Cardiac muscle cell (in vitro differentiated cells and primary cell): ENCODE measurements around the gene INPP5A. TPM values are rescaled to one million over a fixed set of nuclear protein-coding genes. Genes with fewer than 3 reads are reported as not detected.
A peak's percentile ranks its signal among the peaks of the same experiment; 100 is the strongest.

Experiments used
- DNase-seq, 2 donors: peaks; one replicate each; pipeline versions ENCODE4 v3.0.0 to v3.0.0-alpha.2; 2010 to 2017; ENCODE audit warnings: low read depth in 1 of 2, low spot score in 1 of 2
- H3K27ac ChIP-seq: fragments of 200-600 bp; sonication (generic); 2 replicates; pipeline ENCODE4 v1.5.1; 2016
- H3K27me3 ChIP-seq: fragments of 200-600 bp; sonication (generic); 2 replicates; pipeline ENCODE4 v1.6.0; 2016; ENCODE audit warnings: control low read depth
- H3K36me3 ChIP-seq: fragments of 200-600 bp; sonication (generic); 2 replicates; pipeline ENCODE4 v1.5.1; 2016; ENCODE audit warnings: control low read depth
- H3K4me1 ChIP-seq: fragments of 200-600 bp; sonication (generic); 2 replicates; pipeline ENCODE4 v1.8.1; 2017; ENCODE audit warnings: low read depth, mild to moderate bottlenecking, mixed run types
- H3K4me3 ChIP-seq: fragments of 200-600 bp; sonication (generic); 2 replicates; pipeline ENCODE4 v1.5.1; 2016; ENCODE audit warnings: mild to moderate bottlenecking
- H3K9me3 ChIP-seq: fragments of 200-600 bp; sonication (generic); 2 replicates; pipeline ENCODE4 v1.5.1; 2017; ENCODE audit warnings: low read depth, mild to moderate bottlenecking, control low read depth
- CTCF ChIP-seq: IDR thresholded peaks from 2 replicates; pipeline ENCODE4 v1.5.1; 2012; ENCODE audit warnings: low read depth, mild to moderate bottlenecking, low read length
- polyA plus RNA-seq: library from polyadenylated mRNA; unstranded; fragments of >200 nt; fragmentation: Nextera tagmentation; extraction: Ambion mirVana; gene quantifications from 2 replicates; pipeline ENCODE4 v1.2.1, GENCODE V29; 2016
- total RNA-seq: library from RNA; depleted of rRNA; stranded (reverse); fragments of >200 nt; gene quantifications from 2 replicates; pipeline ENCODE4 v1.2.3, GENCODE V29; 2016

The INPP5A gene
- total and polyA plus RNA-seq, 2 experiments from 2014 or later = 87.0 to 90.4 TPM

DNA sequence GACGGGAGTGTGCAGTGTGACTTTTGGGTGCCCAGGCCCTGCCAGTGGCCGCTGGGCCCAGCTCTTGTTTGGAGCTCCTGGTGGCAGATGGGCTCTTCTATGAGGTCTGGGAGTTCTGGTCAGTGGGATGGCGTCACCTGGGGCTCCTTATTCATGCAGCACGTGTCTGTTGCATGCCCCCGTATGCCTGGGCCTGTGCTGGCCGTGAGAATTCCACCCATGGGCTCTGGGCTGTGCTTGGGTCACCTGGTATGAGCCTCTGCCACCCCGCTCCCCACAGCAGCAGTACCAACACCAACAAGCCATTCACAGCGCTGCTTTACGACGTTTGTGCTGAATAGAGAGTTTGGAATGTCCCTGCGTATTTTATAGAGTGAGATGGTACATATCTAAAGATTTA lies 27.1 kb downstream of the INPP5A start:
- no peaks in the 10 kb centered on the region for H3K9me3 ChIP-seq
- H3K27ac ChIP-seq = no peak overlapping the region
- no peaks in the 10 kb centered on the region for H3K36me3 ChIP-seq
- no peak for DNase-seq
- TF ChIP-seq CTCF = no peak
- no peaks in the 10 kb centered on the region for H3K27me3 ChIP-seq
- H3K4me3 ChIP-seq = no peak overlapping the region
- H3K4me1 ChIP-seq = peaks cover 3% of the 10 kb centered on the region

DNA sequence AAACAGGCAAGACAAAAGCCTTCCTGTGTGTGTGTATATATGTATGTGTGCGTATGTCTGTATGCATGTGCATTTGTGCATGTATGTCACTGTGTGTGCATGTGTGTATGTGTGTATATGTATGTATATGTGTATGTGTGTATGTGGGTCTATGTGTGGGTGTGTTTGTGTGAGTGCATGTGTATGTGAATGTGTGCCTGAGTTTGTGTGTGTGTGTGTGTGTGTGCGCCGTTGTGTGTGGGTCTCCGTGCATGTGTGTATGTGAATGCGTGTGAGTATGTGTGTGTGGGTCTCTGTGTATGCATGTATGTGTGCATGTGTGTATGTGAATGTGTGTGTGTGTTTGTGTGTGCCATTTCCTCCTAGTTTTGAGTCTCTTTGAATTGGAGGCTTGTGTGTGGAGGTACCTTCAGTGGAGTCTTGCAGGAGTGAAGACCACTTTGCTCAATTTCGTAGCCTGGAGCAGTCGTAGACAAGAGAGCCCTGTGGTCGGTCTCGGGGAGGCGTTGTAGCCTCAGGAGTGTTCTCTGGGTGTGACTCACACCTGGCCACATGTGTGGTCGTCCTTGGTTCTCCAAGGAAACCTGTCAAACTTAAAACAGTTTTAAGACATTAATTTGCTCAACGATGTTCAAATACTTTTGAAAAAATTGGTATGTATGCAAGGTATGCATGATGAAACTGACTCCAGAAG lies 28.1 kb downstream of the INPP5A start:
- no peak overlapping the region for H3K4me3 ChIP-seq
- no peak for DNase-seq
- peaks cover 3% of the 10 kb centered on the region for H3K4me1 ChIP-seq
- H3K9me3 ChIP-seq = no peaks in the 10 kb centered on the region
- no peaks in the 10 kb centered on the region for H3K36me3 ChIP-seq
- no peaks in the 10 kb centered on the region for H3K27me3 ChIP-seq
- no peak for TF ChIP-seq CTCF
- H3K27ac ChIP-seq = no peak overlapping the region

DNA sequence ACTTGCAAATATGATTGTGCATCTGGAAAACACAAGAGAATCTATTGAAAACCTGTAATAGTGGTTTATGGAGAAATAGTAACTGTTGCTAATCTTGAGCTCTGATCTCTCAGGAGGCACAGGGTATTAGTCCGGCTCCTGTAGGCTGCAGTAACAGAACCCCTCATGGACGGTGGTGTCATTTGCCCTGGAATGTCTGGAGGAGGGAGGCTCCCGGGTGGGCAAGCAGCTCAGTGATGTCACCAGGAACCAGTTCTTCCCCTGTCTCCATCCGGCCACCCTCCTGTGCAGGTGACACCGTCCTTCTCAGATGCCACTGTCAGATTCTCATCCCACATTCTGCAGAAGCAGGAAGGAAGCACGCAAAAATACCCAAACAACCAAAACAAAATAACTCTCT lies 29.3 kb downstream of the INPP5A start:
- DNase-seq = no peak

DNA sequence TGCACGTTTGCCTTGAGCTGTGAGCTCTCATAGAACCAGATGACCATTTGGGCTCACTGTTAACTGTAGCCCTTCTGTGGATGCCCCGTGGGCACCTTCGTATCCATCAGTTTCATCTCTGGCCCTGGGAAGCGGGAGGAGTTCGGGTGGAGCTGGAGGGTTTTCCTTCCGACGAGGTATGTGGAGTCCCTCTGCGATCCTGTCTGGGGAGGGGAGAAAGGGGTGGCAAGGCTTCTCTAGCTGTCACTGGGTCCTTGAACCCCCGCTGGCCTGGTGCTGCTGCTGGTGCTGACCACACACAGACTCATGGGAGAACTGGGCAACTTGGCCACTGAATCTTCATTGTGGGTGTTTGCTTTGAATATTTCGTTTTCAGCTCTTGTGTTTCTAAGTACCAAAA lies 32.7 kb downstream of the INPP5A start:
- no peak for TF ChIP-seq CTCF
- no peak overlapping the region for H3K27ac ChIP-seq
- no peak for DNase-seq
- peaks cover 23% of the 10 kb centered on the region for H3K4me1 ChIP-seq
- H3K27me3 ChIP-seq = no peaks in the 10 kb centered on the region
- no peaks in the 10 kb centered on the region for H3K9me3 ChIP-seq
- H3K4me3 ChIP-seq = no peak overlapping the region
- H3K36me3 ChIP-seq = no peaks in the 10 kb centered on the region

More for the DNA sequence above, 29.3 kb downstream of the INPP5A start:
- Histone ChIP-seq H3K36me3 (no peaks in the 10 kb centered on the region), H3K4me1 (peaks cover 3% of the 10 kb centered on the region), H3K9me3 (no peaks in the 10 kb centered on the region), H3K27ac (no peak overlapping the region), H3K4me3 (no peak overlapping the region), H3K27me3 (no peaks in the 10 kb centered on the region)
- TF ChIP-seq CTCF = no peak

- Histone ChIP-seq H3K4me1 (peaks cover 31% of the 10 kb centered on the region), H3K27ac (peak overlapping the region; percentile 26), H3K9me3 (no peaks in the 10 kb centered on the region), H3K27me3 (no peaks in the 10 kb centered on the region), H3K36me3 (no peaks in the 10 kb centered on the region), H3K4me3 (no peak overlapping the region)
- no peak for DNase-seq
- TF ChIP-seq CTCF = no peak
Measured at GRCh38 chr10:132570771-132571649, 33.4 kb downstream of the INPP5A start.
